Activated naive CD4-positive, alpha-beta T cell treated with anti-CD3 and anti-CD28 coated beads for 36 hours (primary cell): ENCODE measurements around the gene ZNF32. TPM values are rescaled to one million over a fixed set of nuclear protein-coding genes. Genes with fewer than 3 reads are reported as not detected.
"Not testable (repeated sequence)": the region's sequence is repeated elsewhere in the genome, so short reads cannot be mapped to it uniquely, and the experiment has no call there.

ENCODE experiments used
- CTCF ChIA-PET: fragments of 350-600 bp; sonication (Branson Sonifier 250); formaldehyde crosslinking; loops from one replicate; lab custom pipeline; 2021; ENCODE audit warnings: antibody characterized with exemption; lab: Charles Lee
- DNase-seq: peaks from one replicate; pipeline ENCODE4 v3.0.0-alpha.2; 2020
- H3K27ac Mint-ChIP-seq: one replicate; pipeline ENCODE4 v1.8.0; 2021; ENCODE audit warnings: mild to moderate bottlenecking, mixed read lengths
- H3K27me3 Mint-ChIP-seq: one replicate; pipeline ENCODE4 v1.8.0; 2021; ENCODE audit warnings: low read depth, mixed read lengths
- H3K36me3 Mint-ChIP-seq: one replicate; pipeline ENCODE4 v1.8.0; 2021; ENCODE audit warnings: low read depth, mixed read lengths
- H3K4me1 Mint-ChIP-seq: one replicate; pipeline ENCODE4 v1.8.0; 2021; ENCODE audit warnings: low read depth, mixed read lengths
- H3K4me3 Mint-ChIP-seq: one replicate; pipeline ENCODE4 v1.8.0; 2021; ENCODE audit warnings: mild to moderate bottlenecking, moderate library complexity, mixed read lengths
- H3K9me3 Mint-ChIP-seq: one replicate; pipeline ENCODE4 v1.8.0; 2021; ENCODE audit warnings: mixed read lengths
- intact Hi-C: fragments of 100-400 bp; cut with micrococcal nuclease; formaldehyde crosslinking; loops from one replicate; pipeline ENCODE4 v1.15.1; 2023
- total RNA-seq, 2 experiments: library from RNA; stranded (reverse); gene quantifications; one replicate each; pipeline ENCODE4 v1.2.3, GENCODE V29; 2021

ZNF32 gene
- total RNA-seq, 2 experiments from 2014 or later = 17.8 to 17.9 TPM

GRCh38 chr10:43655311-43655710 is 6.6 kb upstream of the ZNF32 start:
- H3K27me3 Mint-ChIP-seq = no peaks in the 10 kb centered on the region
- H3K27ac Mint-ChIP-seq = no peak overlapping the region
- no peak overlapping the region for H3K4me3 Mint-ChIP-seq
- CTCF ChIA-PET = no interaction called here
- H3K9me3 Mint-ChIP-seq = no peaks in the 10 kb centered on the region
- no peaks in the 10 kb centered on the region for H3K36me3 Mint-ChIP-seq
- intact Hi-C loops = no loop called here
- no peak for DNase-seq
- H3K4me1 Mint-ChIP-seq = no peaks in the 10 kb centered on the region

- H3K4me3 Mint-ChIP-seq = no peak overlapping the region
- no peaks in the 10 kb centered on the region for H3K9me3 Mint-ChIP-seq
- peaks cover 7% of the 10 kb centered on the region for H3K4me1 Mint-ChIP-seq
- no peaks in the 10 kb centered on the region for H3K27me3 Mint-ChIP-seq
- no peak overlapping the region for H3K27ac Mint-ChIP-seq
- H3K36me3 Mint-ChIP-seq = no peaks in the 10 kb centered on the region
- no peak for DNase-seq
- intact Hi-C loops = no loop called here
- CTCF ChIA-PET = no interaction called here
Observed at GRCh38 chr10:43653746-43654145, 5.1 kb upstream of the ZNF32 start.

- H3K36me3 Mint-ChIP-seq = peaks cover 32% of the 10 kb centered on the region
- H3K4me3 Mint-ChIP-seq = peak overlapping the region; percentile 88
- H3K9me3 Mint-ChIP-seq = peaks cover 29% of the 10 kb centered on the region
- DNase-seq = no peak
- peaks cover 18% of the 10 kb centered on the region for H3K4me1 Mint-ChIP-seq
- CTCF ChIA-PET = interaction anchor here (1.7 kb wide), 1 partner anchor 174 kb away, joined by 4 read pairs; no protein-coding TSS in a partner anchor
- H3K27me3 Mint-ChIP-seq = no peaks in the 10 kb centered on the region
- intact Hi-C loops = loop anchor here (5.0 to 10.0 kb wide), 4 partner anchors 42 to 354 kb away; partner anchors contain the start of genes ZNF239 and ZNF485
- H3K27ac Mint-ChIP-seq = peak overlapping the region; percentile 79
Observed at GRCh38 chr10:43649185-43649523, 473 bp upstream of the ZNF32 start.

GRCh38 chr10:43648095-43648397 is 635 bp downstream of the ZNF32 start:
- H3K4me1 Mint-ChIP-seq = peaks cover 18% of the 10 kb centered on the region
- peaks cover 40% of the 10 kb centered on the region for H3K9me3 Mint-ChIP-seq
- H3K4me3 Mint-ChIP-seq = peak overlapping the region; percentile 88
- CTCF ChIA-PET = interaction anchor here (0.7 kb wide), 1 partner anchor 10 kb away, joined by 3 read pairs; no protein-coding TSS in a partner anchor
- H3K36me3 Mint-ChIP-seq = peaks cover 43% of the 10 kb centered on the region
- peak overlapping the region; percentile 86 for H3K27ac Mint-ChIP-seq
- intact Hi-C loops = loop anchor here (5.0 to 10.0 kb wide), 4 partner anchors 41 to 353 kb away; partner anchors contain the start of genes ZNF239 and ZNF485
- no peaks in the 10 kb centered on the region for H3K27me3 Mint-ChIP-seq
- DNase-seq = peak; percentile 10

GRCh38 chr10:43647576-43647975 is 1.1 kb downstream of the ZNF32 start:
- CTCF ChIA-PET = interaction anchor here (0.7 kb wide), 1 partner anchor 10 kb away, joined by 3 read pairs; no protein-coding TSS in a partner anchor
- no peak for DNase-seq
- Mint-ChIP-seq H3K36me3 (peaks cover 47% of the 10 kb centered on the region), H3K27me3 (no peaks in the 10 kb centered on the region), H3K4me3 (peak overlapping the region; percentile 88), H3K4me1 (peaks cover 18% of the 10 kb centered on the region), H3K27ac (peak overlapping the region; percentile 86), H3K9me3 (peaks cover 44% of the 10 kb centered on the region)
- intact Hi-C loops = loop anchor here (5.0 to 10.0 kb wide), 4 partner anchors 40 to 353 kb away; partner anchors contain the start of genes ZNF239 and ZNF485

GRCh38 chr10:43645866-43646265 is 2.8 kb downstream of the ZNF32 start:
- H3K27ac Mint-ChIP-seq = no peak overlapping the region
- peaks cover 18% of the 10 kb centered on the region for H3K4me1 Mint-ChIP-seq
- intact Hi-C loops = loop anchor here (5.0 to 10.0 kb wide), 4 partner anchors 39 to 351 kb away; partner anchors contain the start of genes ZNF239 and ZNF485
- H3K4me3 Mint-ChIP-seq = no peak overlapping the region
- DNase-seq = no peak
- H3K36me3 Mint-ChIP-seq = peaks cover 54% of the 10 kb centered on the region
- CTCF ChIA-PET = interaction anchor here (1.8 kb wide), 1 partner anchor 44 kb away, joined by 3 read pairs; no protein-coding TSS in a partner anchor
- H3K9me3 Mint-ChIP-seq = peaks cover 48% of the 10 kb centered on the region
- no peaks in the 10 kb centered on the region for H3K27me3 Mint-ChIP-seq

GRCh38 chr10:43644252-43644651 is 4.4 kb downstream of the ZNF32 start:
- intact Hi-C loops = loop anchor here (10.0 kb wide), 1 partner anchor 349 kb away; no protein-coding TSS in a partner anchor
- H3K27me3 Mint-ChIP-seq = no peaks in the 10 kb centered on the region
- CTCF ChIA-PET = no interaction called here
- H3K9me3 Mint-ChIP-seq = peaks cover 52% of the 10 kb centered on the region
- H3K36me3 Mint-ChIP-seq = peaks cover 54% of the 10 kb centered on the region
- H3K27ac Mint-ChIP-seq = no peak overlapping the region
- H3K4me3 Mint-ChIP-seq = no peak overlapping the region
- H3K4me1 Mint-ChIP-seq = peaks cover 16% of the 10 kb centered on the region
- DNase-seq = no peak

GRCh38 chr10:43640603-43641002 is 8.1 kb downstream of the ZNF32 start:
- Mint-ChIP-seq H3K27me3 (no peaks in the 10 kb centered on the region), H3K4me1 (no peaks in the 10 kb centered on the region), H3K27ac (no peak overlapping the region), H3K9me3 (peaks cover 51% of the 10 kb centered on the region), H3K4me3 (no peak overlapping the region), H3K36me3 (peaks cover 36% of the 10 kb centered on the region)
- CTCF ChIA-PET = no interaction called here
- intact Hi-C loops = loop anchor here (10.0 kb wide), 1 partner anchor 346 kb away; no protein-coding TSS in a partner anchor
- DNase-seq = no peak

GRCh38 chr10:43635816-43636215 is 12.9 kb downstream of the ZNF32 start:
- H3K9me3 Mint-ChIP-seq = peaks cover 31% of the 10 kb centered on the region
- intact Hi-C loops, H3K36me3 Mint-ChIP-seq, H3K4me1 Mint-ChIP-seq, DNase-seq, H3K27me3 Mint-ChIP-seq, H3K27ac Mint-ChIP-seq, H3K4me3 Mint-ChIP-seq, CTCF ChIA-PET: not testable (repeated sequence)

- intact Hi-C loops = no loop called here
- CTCF ChIA-PET = no interaction called here
- Mint-ChIP-seq H3K4me1 (no peaks in the 10 kb centered on the region), H3K9me3 (peaks cover 7% of the 10 kb centered on the region), H3K27me3 (no peaks in the 10 kb centered on the region), H3K36me3 (peaks cover 2% of the 10 kb centered on the region), H3K27ac (no peak overlapping the region), H3K4me3 (no peak overlapping the region)
- no peak for DNase-seq
Observed at GRCh38 chr10:43628956-43629355, 19.7 kb downstream of the ZNF32 start.

- intact Hi-C loops = no loop called here
- Mint-ChIP-seq H3K27ac (no peak overlapping the region), H3K9me3 (peaks cover 7% of the 10 kb centered on the region), H3K4me1 (peaks cover 7% of the 10 kb centered on the region), H3K4me3 (no peak overlapping the region), H3K36me3 (no peaks in the 10 kb centered on the region), H3K27me3 (no peaks in the 10 kb centered on the region)
- CTCF ChIA-PET = no interaction called here
- no peak for DNase-seq
Observed at GRCh38 chr10:43627942-43628341, 20.7 kb downstream of the ZNF32 start.

GRCh38 chr10:43623351-43623750 is 25.3 kb downstream of the ZNF32 start:
- no peaks in the 10 kb centered on the region for H3K27me3 Mint-ChIP-seq
- no peak for DNase-seq
- H3K27ac Mint-ChIP-seq = peak overlapping the region; percentile 48
- H3K9me3 Mint-ChIP-seq = peaks cover 23% of the 10 kb centered on the region
- H3K4me3 Mint-ChIP-seq = peak overlapping the region; percentile 56
- H3K36me3 Mint-ChIP-seq = peaks cover 11% of the 10 kb centered on the region
- intact Hi-C loops = no loop called here
- CTCF ChIA-PET = no interaction called here
- peaks cover 16% of the 10 kb centered on the region for H3K4me1 Mint-ChIP-seq

GRCh38 chr10:43622038-43622437 is 26.6 kb downstream of the ZNF32 start:
- H3K27ac Mint-ChIP-seq = no peak overlapping the region
- peaks cover 28% of the 10 kb centered on the region for H3K9me3 Mint-ChIP-seq
- H3K4me3 Mint-ChIP-seq = no peak overlapping the region
- H3K27me3 Mint-ChIP-seq = no peaks in the 10 kb centered on the region
- peaks cover 16% of the 10 kb centered on the region for H3K4me1 Mint-ChIP-seq
- peaks cover 15% of the 10 kb centered on the region for H3K36me3 Mint-ChIP-seq
- intact Hi-C loops = no loop called here
- DNase-seq = no peak
- CTCF ChIA-PET = interaction anchor here (1.3 kb wide), 1 partner anchor 11 kb away, joined by 5 read pairs; no protein-coding TSS in a partner anchor
